PC-9 (cell line): Measurements from ENCODE around the gene TXNDC2. TPM values are rescaled to one million over a fixed set of nuclear protein-coding genes. Genes with fewer than 3 reads are reported as not detected.

Experiments used
- BruUV-seq: library from RNA; stranded (reverse); fragments of 400-500 nt; replicated peaks from 2 replicates; lab custom pipeline; 2021; lab: Mats Ljungman, UMichigan
- CTCF ChIA-PET: fragments of 300-600 bp; sonication (Branson Sonifier 250); formaldehyde crosslinking; loops from one replicate; lab custom pipeline; 2022; ENCODE audit warnings: antibody characterized with exemption; lab: Charles Lee
- POLR2A ChIA-PET: fragments of 300-600 bp; sonication (Branson Sonifier 250); formaldehyde crosslinking; loops from one replicate; lab custom pipeline; 2022; ENCODE audit warnings: antibody characterized with exemption; ENCODE audit not compliant: unreplicated experiment; lab: Charles Lee
- DNase-seq, 2 experiments: peaks; one replicate each; pipeline versions ENCODE4 v3.0.0 to v3.0.0-alpha.2; 2015 to 2022; ENCODE audit warnings: mixed read lengths in 1 of 2
- H2AFZ ChIP-seq: fragments of 200-600 bp; sonication (generic); 2 replicates; pipeline ENCODE4 v1.8.1; 2017; ENCODE audit warnings: antibody characterized with exemption
- H3F3A ChIP-seq: fragments of 200-600 bp; sonication (generic); 2 replicates; pipeline ENCODE4 v1.8.1; 2017; ENCODE audit warnings: antibody characterized with exemption, mild to moderate bottlenecking, low read depth; ENCODE audit not compliant: insufficient read depth
- H3K27ac ChIP-seq: fragments of 200-600 bp; sonication (generic); 2 replicates; pipeline ENCODE4 v1.6.1; 2016; ENCODE audit warnings: mixed run types
- H3K27me3 ChIP-seq: fragments of 200-600 bp; sonication (generic); 2 replicates; pipeline ENCODE4 v1.6.1; 2016; ENCODE audit warnings: low read depth, mixed run types; ENCODE audit not compliant: insufficient read depth
- H3K36me3 ChIP-seq: fragments of 200-600 bp; sonication (generic); 2 replicates; pipeline ENCODE4 v1.6.1; 2016; ENCODE audit warnings: low read depth, mixed run types
- H3K4me1 ChIP-seq: fragments of 200-600 bp; sonication (generic); replicated peaks from 2 replicates; pipeline ENCODE4 v1.6.1; 2016; ENCODE audit warnings: mixed run types; ENCODE audit not compliant: insufficient read depth
- H3K4me2 ChIP-seq: fragments of 200-600 bp; sonication (generic); 2 replicates; pipeline ENCODE4 v1.6.1; 2017; ENCODE audit warnings: mixed run types
- H3K4me3 ChIP-seq: fragments of 200-600 bp; sonication (generic); 2 replicates; pipeline ENCODE4 v1.6.1; 2016; ENCODE audit warnings: mixed run types
- H3K79me2 ChIP-seq: fragments of 200-600 bp; sonication (generic); 2 replicates; pipeline ENCODE4 v1.6.1; 2017; ENCODE audit warnings: low read depth, mixed run types
- H3K9me2 ChIP-seq: fragments of 200-600 bp; sonication (generic); 2 replicates; pipeline ENCODE4 v1.8.1; 2017; ENCODE audit warnings: mild to moderate bottlenecking; ENCODE audit not compliant: insufficient read depth
- H3K9me3 ChIP-seq: fragments of 200-600 bp; sonication (generic); 2 replicates; pipeline ENCODE4 v1.8.1; 2016; ENCODE audit warnings: low read depth; ENCODE audit not compliant: insufficient read depth
- H4K20me1 ChIP-seq: fragments of 200-600 bp; sonication (generic); 2 replicates; pipeline ENCODE4 v1.8.1; 2017; ENCODE audit not compliant: insufficient read depth
- EZH2 ChIP-seq: fragments of 200-600 bp; sonication (generic); IDR thresholded peaks from 2 replicates; pipeline ENCODE4 v1.8.0; 2017; ENCODE audit warnings: antibody characterized with exemption, low read depth
- intact Hi-C: fragments of 100-400 bp; cut with micrococcal nuclease; formaldehyde crosslinking; loops from one replicate; pipeline ENCODE4 v1.10.0; 2022; ENCODE audit not compliant: unreplicated experiment
- total RNA-seq: library from RNA; stranded (reverse); gene quantifications from 2 replicates; pipeline ENCODE4 v1.2.3, GENCODE V29; 2021
- TF ChIP-seq, protein P1 (sequence below): fragments of 200-600 bp; sonication (generic); conservative IDR thresholded peaks from 2 replicates; pipeline ENCODE4 v1.6.1; 2017; ENCODE audit warnings: mixed run types, antibody characterized with exemption, mild to moderate bottlenecking, moderate library complexity

The TXNDC2 gene
- total RNA-seq, 1 experiment from 2014 or later, result 0.11 TPM

DNA sequence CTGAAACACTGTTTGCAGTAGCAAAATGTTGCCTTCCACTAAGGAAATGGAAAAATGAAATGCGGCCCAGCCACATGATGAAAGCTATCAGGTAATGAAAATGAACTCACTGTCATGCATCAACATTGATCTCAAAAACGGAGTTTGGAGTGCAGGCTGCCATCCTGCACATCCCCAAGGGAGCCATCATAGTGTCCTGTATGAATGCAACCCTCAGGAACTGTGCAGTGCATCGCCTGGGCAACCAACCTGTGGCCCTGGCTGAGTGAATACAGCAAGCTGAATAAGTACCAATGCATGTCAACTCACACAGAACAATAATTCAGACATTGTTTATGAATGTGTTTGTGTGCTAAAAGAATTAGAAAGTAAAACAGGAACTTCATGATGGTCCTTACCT is 23.1 kb upstream of the TXNDC2 start:
- no peak overlapping the region for H3K27ac ChIP-seq

DNA sequence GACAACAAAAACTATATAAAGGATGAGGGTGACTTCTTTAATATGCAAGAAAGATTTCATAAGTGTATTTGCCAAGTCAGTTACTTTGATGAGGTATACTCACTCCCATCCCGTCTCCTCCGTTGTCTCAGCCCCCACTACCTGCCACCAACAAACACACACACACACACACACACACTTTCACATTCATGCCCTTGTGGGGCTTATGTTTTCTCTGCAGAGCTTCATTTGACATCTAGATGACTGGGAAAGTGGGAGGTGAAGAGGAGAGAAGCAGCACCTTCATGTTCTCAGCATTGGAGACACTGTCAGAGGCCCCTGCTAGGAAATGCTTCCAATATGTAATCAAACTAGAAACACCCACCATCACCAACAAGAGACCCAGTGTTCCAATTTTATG is 22.5 kb upstream of the TXNDC2 start:
- ChIA-PET CTCF (no interaction called here), POLR2A (no interaction called here)
- no peak overlapping the region for H3K4me2 ChIP-seq
- H3K4me1 ChIP-seq, result peaks cover 19% of the 10 kb centered on the region
- BruUV-seq, result no TSS peak
- H3K4me3 ChIP-seq, result no peak overlapping the region
- H2AFZ ChIP-seq, result no peak overlapping the region
- H3K79me2 ChIP-seq, result no peaks in the 10 kb centered on the region
- no peaks in the 10 kb centered on the region for H3K9me2 ChIP-seq
- H3K27me3 ChIP-seq, result no peaks in the 10 kb centered on the region
- intact Hi-C loops, result no loop called here
- TF ChIP-seq EZH2, result no peak
- TF ChIP-seq, protein P1, sequence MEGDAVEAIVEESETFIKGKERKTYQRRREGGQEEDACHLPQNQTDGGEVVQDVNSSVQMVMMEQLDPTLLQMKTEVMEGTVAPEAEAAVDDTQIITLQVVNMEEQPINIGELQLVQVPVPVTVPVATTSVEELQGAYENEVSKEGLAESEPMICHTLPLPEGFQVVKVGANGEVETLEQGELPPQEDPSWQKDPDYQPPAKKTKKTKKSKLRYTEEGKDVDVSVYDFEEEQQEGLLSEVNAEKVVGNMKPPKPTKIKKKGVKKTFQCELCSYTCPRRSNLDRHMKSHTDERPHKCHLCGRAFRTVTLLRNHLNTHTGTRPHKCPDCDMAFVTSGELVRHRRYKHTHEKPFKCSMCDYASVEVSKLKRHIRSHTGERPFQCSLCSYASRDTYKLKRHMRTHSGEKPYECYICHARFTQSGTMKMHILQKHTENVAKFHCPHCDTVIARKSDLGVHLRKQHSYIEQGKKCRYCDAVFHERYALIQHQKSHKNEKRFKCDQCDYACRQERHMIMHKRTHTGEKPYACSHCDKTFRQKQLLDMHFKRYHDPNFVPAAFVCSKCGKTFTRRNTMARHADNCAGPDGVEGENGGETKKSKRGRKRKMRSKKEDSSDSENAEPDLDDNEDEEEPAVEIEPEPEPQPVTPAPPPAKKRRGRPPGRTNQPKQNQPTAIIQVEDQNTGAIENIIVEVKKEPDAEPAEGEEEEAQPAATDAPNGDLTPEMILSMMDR, result no peak
- peaks cover 16% of the 10 kb centered on the region for H3K9me3 ChIP-seq
- peaks cover 26% of the 10 kb centered on the region for H3F3A ChIP-seq
- no peaks in the 10 kb centered on the region for H4K20me1 ChIP-seq
- H3K27ac ChIP-seq, result no peak overlapping the region
- no peak for DNase-seq
- peaks cover 15% of the 10 kb centered on the region for H3K36me3 ChIP-seq

More for the DNA sequence above, 23.1 kb upstream of the TXNDC2 start:
- intact Hi-C loops, result no loop called here
- Histone ChIP-seq H3K4me2 (no peak overlapping the region), H3K36me3 (peaks cover 15% of the 10 kb centered on the region), H3K79me2 (no peaks in the 10 kb centered on the region), H3K4me1 (peaks cover 14% of the 10 kb centered on the region), H3K9me2 (no peaks in the 10 kb centered on the region), H4K20me1 (no peaks in the 10 kb centered on the region), H2AFZ (no peak overlapping the region), H3K27me3 (no peaks in the 10 kb centered on the region), H3F3A (peaks cover 20% of the 10 kb centered on the region), H3K4me3 (no peak overlapping the region), H3K9me3 (peaks cover 16% of the 10 kb centered on the region)
- TF ChIP-seq EZH2, result no peak
- TF ChIP-seq, protein P1, result no peak
- no TSS peak for BruUV-seq
- CTCF ChIA-PET, result no interaction called here
- no peak for DNase-seq
- POLR2A ChIA-PET, result no interaction called here

DNA sequence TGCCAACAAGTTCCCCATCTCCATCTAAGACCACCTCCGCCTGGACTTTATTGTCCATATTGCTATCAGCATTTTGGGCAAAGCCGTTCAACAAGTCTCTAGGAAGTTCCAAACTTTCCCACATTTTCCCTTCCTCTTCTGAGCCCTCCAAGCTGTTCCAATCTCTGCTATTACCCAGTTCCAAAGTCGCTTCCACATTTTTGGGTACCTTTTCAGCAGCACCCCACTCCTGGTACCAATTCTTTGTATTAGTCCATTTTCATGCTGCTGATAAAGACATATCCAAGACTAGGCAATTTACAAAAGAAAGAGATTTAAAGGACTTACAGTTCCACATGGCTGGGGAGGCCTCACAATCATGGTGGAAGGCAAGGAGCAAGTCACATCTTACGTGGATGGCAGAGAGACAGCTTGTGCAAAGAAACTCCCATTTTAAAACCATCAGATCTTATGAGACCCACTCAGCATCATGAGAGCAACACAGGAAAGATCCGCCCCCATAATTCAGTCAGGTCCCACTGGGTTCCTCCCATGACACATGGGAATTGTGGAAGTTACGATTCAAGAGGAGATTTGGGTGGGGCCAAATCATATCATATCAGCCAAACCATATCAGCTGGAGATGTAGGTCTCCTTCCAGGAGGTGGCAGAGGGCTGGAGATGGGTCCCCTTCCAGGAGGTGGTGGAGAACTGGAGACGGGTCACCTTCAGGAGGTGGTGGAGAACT is 19.8 kb upstream of the TXNDC2 start:
- no peak for DNase-seq
- POLR2A ChIA-PET, result no interaction called here
- Histone ChIP-seq H3K9me3 (peaks cover 16% of the 10 kb centered on the region), H3K79me2 (no peaks in the 10 kb centered on the region), H3K4me2 (no peak overlapping the region), H3F3A (peaks cover 51% of the 10 kb centered on the region), H4K20me1 (no peaks in the 10 kb centered on the region), H3K27me3 (no peaks in the 10 kb centered on the region), H3K27ac (no peak overlapping the region), H2AFZ (no peak overlapping the region), H3K9me2 (no peaks in the 10 kb centered on the region), H3K36me3 (no peaks in the 10 kb centered on the region), H3K4me3 (no peak overlapping the region), H3K4me1 (peaks cover 44% of the 10 kb centered on the region)
- BruUV-seq, result no TSS peak
- intact Hi-C loops, result no loop called here
- TF ChIP-seq, protein P1, result no peak
- no peak for TF ChIP-seq EZH2
- CTCF ChIA-PET, result no interaction called here
